HFFc6 (cell line): ENCODE measurements around the gene FSIP1. TPM values are rescaled to one million over a fixed set of nuclear protein-coding genes. Genes with fewer than 3 reads are reported as not detected.

Source experiments
- DNase-seq: peaks from one replicate; pipeline ENCODE4 v3.0.0-alpha.2; 2018
- H3K27ac Mint-ChIP-seq: 2 replicates; pipeline ENCODE4 v1.8.0; 2020; ENCODE audit warnings: mild to moderate bottlenecking, mixed read lengths
- H3K27me3 Mint-ChIP-seq: 2 replicates; pipeline ENCODE4 v1.8.0; 2021; ENCODE audit warnings: mild to moderate bottlenecking, moderate library complexity, mixed read lengths; ENCODE audit not compliant: insufficient read depth
- H3K36me3 Mint-ChIP-seq: 2 replicates; pipeline ENCODE4 v1.8.0; 2021; ENCODE audit warnings: low read depth, mixed read lengths
- H3K4me1 Mint-ChIP-seq: 2 replicates; pipeline ENCODE4 v1.8.0; 2020; ENCODE audit warnings: low read depth, mixed read lengths
- H3K4me3 Mint-ChIP-seq: 2 replicates; pipeline ENCODE4 v1.8.0; 2020; ENCODE audit warnings: mild to moderate bottlenecking, moderate library complexity, mixed read lengths
- H3K9me3 Mint-ChIP-seq: 2 replicates; pipeline ENCODE4 v1.8.0; 2020; ENCODE audit warnings: mild to moderate bottlenecking, mixed read lengths
- total RNA-seq, 6 experiments: library from RNA; stranded (reverse); fragmentation: NEBNext Ultra II Directional; extraction: Animal tissue kit (Norgen Biotek cat#: 25700); gene quantifications; 2 replicates in 1 of 6; 3 replicates in 5 of 6; pipeline ENCODE4 v1.2.3, GENCODE V29; 2021
- TF ChIP-seq, protein P1 (sequence below): fragments of 200-600 bp; sonication (generic); IDR thresholded peaks from 2 replicates; pipeline ENCODE4 v1.5.0; 2021; ENCODE audit warnings: antibody characterized with exemption, mild to moderate bottlenecking

Gene FSIP1
- total RNA-seq, 6 experiments from 2014 or later, result 1.2 to 2.0 (median 1.3) TPM

- Mint-ChIP-seq H3K4me1 (peaks cover 91% of the 10 kb centered on the region), H3K27me3 (peaks cover 97% of the 10 kb centered on the region), H3K27ac (peak overlapping the region; percentile 86), H3K36me3 (peaks cover 98% of the 10 kb centered on the region), H3K9me3 (peaks cover 94% of the 10 kb centered on the region), H3K4me3 (peak overlapping the region; percentile 90)
- TF ChIP-seq, protein P1, sequence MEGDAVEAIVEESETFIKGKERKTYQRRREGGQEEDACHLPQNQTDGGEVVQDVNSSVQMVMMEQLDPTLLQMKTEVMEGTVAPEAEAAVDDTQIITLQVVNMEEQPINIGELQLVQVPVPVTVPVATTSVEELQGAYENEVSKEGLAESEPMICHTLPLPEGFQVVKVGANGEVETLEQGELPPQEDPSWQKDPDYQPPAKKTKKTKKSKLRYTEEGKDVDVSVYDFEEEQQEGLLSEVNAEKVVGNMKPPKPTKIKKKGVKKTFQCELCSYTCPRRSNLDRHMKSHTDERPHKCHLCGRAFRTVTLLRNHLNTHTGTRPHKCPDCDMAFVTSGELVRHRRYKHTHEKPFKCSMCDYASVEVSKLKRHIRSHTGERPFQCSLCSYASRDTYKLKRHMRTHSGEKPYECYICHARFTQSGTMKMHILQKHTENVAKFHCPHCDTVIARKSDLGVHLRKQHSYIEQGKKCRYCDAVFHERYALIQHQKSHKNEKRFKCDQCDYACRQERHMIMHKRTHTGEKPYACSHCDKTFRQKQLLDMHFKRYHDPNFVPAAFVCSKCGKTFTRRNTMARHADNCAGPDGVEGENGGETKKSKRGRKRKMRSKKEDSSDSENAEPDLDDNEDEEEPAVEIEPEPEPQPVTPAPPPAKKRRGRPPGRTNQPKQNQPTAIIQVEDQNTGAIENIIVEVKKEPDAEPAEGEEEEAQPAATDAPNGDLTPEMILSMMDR, result no peak
- DNase-seq, result peak; percentile 68
Measured at GRCh38 chr15:39588531-39589192, 194.0 kb downstream of the FSIP1 start.

DNA sequence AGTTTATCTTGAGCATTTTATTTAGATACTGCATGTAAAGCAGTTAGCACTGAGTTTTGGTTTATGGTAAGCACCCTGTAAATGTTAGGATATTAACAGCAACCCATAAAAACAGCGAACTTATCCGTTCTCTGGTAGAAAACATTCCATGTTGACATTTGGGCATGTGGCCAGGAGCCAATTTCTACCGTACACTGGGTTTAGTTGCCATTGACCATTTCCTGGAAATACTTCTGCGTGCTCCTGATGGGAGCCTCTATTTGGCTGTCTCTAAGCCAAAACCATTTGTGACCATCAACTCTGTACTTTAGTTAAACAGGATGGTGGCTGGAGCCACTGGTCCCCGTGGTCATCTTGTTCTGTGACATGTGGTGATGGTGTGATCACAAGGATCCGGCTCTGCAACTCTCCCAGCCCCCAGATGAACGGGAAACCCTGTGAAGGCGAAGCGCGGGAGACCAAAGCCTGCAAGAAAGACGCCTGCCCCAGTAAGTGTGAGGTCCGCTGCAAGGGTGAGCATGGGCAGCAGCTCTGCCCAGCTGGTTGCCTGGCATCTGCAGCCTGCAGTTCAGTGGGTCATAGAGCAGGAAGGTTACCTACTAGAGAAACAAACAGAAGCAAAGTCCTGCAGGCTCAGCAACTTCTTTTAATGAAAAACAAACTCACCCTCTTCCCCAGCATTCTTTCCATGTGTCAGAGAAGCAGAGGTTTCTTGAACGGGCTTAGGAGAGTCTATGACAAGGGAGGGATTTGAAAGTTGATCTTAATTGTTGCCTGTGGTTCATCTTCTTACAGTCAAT lies 194.7 kb downstream of the FSIP1 start:
- Mint-ChIP-seq H3K36me3 (peaks cover 98% of the 10 kb centered on the region), H3K9me3 (peaks cover 87% of the 10 kb centered on the region), H3K4me1 (peaks cover 83% of the 10 kb centered on the region), H3K4me3 (peak overlapping the region; percentile 90), H3K27ac (peak overlapping the region; percentile 86), H3K27me3 (peaks cover 93% of the 10 kb centered on the region)
- TF ChIP-seq, protein P1, result no peak
- peak; percentile 76 for DNase-seq

DNA sequence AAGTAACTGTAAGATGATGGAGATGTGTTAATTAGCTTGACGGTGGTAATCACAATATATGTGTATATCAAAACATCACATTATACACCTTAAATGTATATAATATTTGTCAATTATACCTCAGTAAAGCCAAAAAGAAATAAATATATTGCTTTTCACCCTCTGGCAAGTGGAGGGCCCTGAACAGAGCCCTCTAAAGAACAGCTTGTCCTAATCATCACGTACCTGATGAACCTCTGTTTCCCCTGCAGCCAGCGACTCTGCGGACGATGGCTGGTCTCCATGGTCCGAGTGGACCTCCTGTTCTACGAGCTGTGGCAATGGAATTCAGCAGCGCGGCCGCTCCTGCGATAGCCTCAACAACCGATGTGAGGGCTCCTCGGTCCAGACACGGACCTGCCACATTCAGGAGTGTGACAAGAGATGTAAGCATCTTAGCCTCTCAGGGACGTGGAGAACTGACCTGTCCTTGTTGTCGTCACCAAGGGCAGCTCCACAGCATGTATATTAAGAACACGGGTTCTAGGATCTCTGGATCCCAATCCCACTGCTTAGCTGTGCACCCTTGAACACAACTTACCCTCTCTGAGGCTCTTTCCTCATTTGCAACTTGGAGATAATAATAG lies 195.4 kb downstream of the FSIP1 start:
- peaks cover 90% of the 10 kb centered on the region for H3K27me3 Mint-ChIP-seq
- peak overlapping the region; percentile 90 for H3K4me3 Mint-ChIP-seq
- peak overlapping the region; percentile 86 for H3K27ac Mint-ChIP-seq
- TF ChIP-seq, protein P1, result no peak
- H3K4me1 Mint-ChIP-seq, result peaks cover 76% of the 10 kb centered on the region
- peaks cover 98% of the 10 kb centered on the region for H3K36me3 Mint-ChIP-seq
- DNase-seq, result peak; percentile 82
- peaks cover 82% of the 10 kb centered on the region for H3K9me3 Mint-ChIP-seq

DNA sequence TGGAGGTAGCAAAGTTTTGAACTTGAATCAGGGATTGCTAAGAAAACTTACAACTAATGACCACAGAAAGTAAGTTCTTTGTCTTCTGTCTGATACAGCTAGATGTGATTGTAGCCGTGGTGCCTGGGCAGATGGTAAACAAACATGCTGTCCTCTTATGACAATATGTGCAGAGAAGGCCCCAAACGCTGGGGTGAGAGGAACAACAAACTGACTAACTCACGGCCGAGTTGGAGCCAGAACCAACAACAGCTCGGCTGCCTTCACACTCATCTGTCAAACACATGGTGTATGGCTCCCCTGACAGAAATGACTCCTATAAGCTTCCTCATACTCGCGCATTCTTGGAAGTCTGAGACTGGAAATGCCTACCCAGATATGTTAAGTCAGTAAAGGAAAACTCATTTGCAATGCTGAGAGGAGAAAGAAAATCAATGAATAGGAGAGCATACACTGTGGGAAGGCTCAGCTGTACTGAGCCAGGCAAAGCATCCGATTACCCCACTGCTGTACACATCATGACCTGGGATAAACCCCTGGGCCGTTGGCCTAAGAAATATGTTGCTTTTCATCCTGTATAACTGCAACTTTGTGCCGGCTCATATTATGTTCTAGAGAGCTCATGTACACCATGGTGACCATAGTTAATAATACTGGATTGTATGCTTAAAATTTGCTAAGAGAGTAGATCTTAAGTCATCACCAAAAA lies 196.1 kb downstream of the FSIP1 start:
- Mint-ChIP-seq H3K9me3 (peaks cover 79% of the 10 kb centered on the region), H3K4me1 (peaks cover 70% of the 10 kb centered on the region), H3K36me3 (peaks cover 100% of the 10 kb centered on the region), H3K27ac (peak overlapping the region; percentile 86), H3K4me3 (peak overlapping the region; percentile 90), H3K27me3 (peaks cover 90% of the 10 kb centered on the region)
- peak; percentile 93 for DNase-seq
- TF ChIP-seq, protein P1, result no peak

- TF ChIP-seq, protein P1, result no peak
- peaks cover 73% of the 10 kb centered on the region for H3K9me3 Mint-ChIP-seq
- peaks cover 98% of the 10 kb centered on the region for H3K36me3 Mint-ChIP-seq
- DNase-seq, result no peak
- H3K4me3 Mint-ChIP-seq, result peak overlapping the region; percentile 90
- H3K4me1 Mint-ChIP-seq, result peaks cover 64% of the 10 kb centered on the region
- H3K27me3 Mint-ChIP-seq, result peaks cover 89% of the 10 kb centered on the region
- H3K27ac Mint-ChIP-seq, result peak overlapping the region; percentile 86
Measured at GRCh38 chr15:39585871-39586301, 196.8 kb downstream of the FSIP1 start.
